ENCODE data around the gene HDAC4.

HDAC4 gene

DNA sequence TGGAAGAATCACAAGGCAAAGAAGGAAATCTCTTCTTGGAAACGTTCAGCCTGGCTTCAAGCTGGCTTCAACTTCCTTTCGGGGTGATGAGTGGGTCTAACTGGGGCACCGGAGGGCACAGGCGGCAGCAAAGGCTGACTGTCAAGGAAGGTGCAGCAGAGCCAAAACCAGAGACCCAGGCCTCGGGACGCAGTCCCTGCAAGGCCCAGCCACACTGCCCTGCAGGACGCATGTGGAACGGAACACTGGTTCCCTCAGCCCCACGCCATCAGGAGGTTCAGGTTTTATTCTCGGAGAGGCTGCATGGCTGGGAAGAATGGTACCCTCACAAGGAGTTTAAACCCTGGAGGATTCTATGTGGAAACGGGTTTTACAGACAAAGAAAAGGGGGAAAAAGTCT, 165.5 kb downstream of the HDAC4 start:
- H3K27me3 ChIP-seq (ENCODE audit: low read length), result no peaks in the 10 kb centered on the region
- H3K9me2 ChIP-seq (replicated peaks; ENCODE audit: insufficient read depth, low read length), result no peaks in the 10 kb centered on the region
- no peaks in the 10 kb centered on the region for H3K36me3 ChIP-seq (ENCODE audit: low read length)
- H3K9ac ChIP-seq (ENCODE audit: low read length), result no peak overlapping the region
- no peak overlapping the region for H3K27ac ChIP-seq (ENCODE audit: low read depth, low read length)
- no peak overlapping the region for H3K4me3 ChIP-seq (ENCODE audit: insufficient read depth, low read length, poor library complexity, severe bottlenecking)
- H4K20me1 ChIP-seq (ENCODE audit: low read depth, low read length), result 0 out of 2 replicates have a peak, but pooled peaks cover 2% of the 10 kb centered on the region
- no peaks in the 10 kb centered on the region for H3K79me2 ChIP-seq (ENCODE audit: insufficient read depth, low read length)
- H3F3A ChIP-seq (ENCODE audit: insufficient read depth), result no peaks in the 10 kb centered on the region
- TF ChIP-seq EZH2phosphoT487 (conservative IDR thresholded peaks at IDR 0.05; ENCODE audit: low read length), result no peak
- TF ChIP-seq, protein P1, sequence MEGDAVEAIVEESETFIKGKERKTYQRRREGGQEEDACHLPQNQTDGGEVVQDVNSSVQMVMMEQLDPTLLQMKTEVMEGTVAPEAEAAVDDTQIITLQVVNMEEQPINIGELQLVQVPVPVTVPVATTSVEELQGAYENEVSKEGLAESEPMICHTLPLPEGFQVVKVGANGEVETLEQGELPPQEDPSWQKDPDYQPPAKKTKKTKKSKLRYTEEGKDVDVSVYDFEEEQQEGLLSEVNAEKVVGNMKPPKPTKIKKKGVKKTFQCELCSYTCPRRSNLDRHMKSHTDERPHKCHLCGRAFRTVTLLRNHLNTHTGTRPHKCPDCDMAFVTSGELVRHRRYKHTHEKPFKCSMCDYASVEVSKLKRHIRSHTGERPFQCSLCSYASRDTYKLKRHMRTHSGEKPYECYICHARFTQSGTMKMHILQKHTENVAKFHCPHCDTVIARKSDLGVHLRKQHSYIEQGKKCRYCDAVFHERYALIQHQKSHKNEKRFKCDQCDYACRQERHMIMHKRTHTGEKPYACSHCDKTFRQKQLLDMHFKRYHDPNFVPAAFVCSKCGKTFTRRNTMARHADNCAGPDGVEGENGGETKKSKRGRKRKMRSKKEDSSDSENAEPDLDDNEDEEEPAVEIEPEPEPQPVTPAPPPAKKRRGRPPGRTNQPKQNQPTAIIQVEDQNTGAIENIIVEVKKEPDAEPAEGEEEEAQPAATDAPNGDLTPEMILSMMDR (IDR thresholded peaks at IDR 0.05; ENCODE audit: insufficient read depth, low read length, poor library complexity, severe bottlenecking), result no peak
- no peaks in the 10 kb centered on the region for H3K9me3 ChIP-seq (ENCODE audit: insufficient read depth, low read length)
- H2AFZ ChIP-seq (ENCODE audit: low read depth, low read length, severe bottlenecking), result no peak overlapping the region
- no peak overlapping the region for H3K4me2 ChIP-seq (ENCODE audit: low read depth, low read length, poor library complexity, severe bottlenecking)

GRCh38 chr2:239234191-239235175, 166.3 kb downstream of the HDAC4 start:
- Histone ChIP-seq H3K27me3 (ENCODE audit: low read length) (no peaks in the 10 kb centered on the region), H3K36me3 (ENCODE audit: low read length) (no peaks in the 10 kb centered on the region), H3K27ac (ENCODE audit: low read depth, low read length) (no peak overlapping the region), H3K4me3 (ENCODE audit: insufficient read depth, low read length, poor library complexity, severe bottlenecking) (no peak overlapping the region), H3K9me3 (ENCODE audit: insufficient read depth, low read length) (no peaks in the 10 kb centered on the region), H3K79me2 (ENCODE audit: insufficient read depth, low read length) (no peaks in the 10 kb centered on the region), H2AFZ (ENCODE audit: low read depth, low read length, severe bottlenecking) (no peak overlapping the region), H3K9me2 (replicated peaks; ENCODE audit: insufficient read depth, low read length) (no peaks in the 10 kb centered on the region), H3F3A (ENCODE audit: insufficient read depth) (no peaks in the 10 kb centered on the region), H4K20me1 (ENCODE audit: low read depth, low read length) (0 out of 2 replicates have a peak, but pooled peaks cover 2% of the 10 kb centered on the region), H3K4me2 (ENCODE audit: low read depth, low read length, poor library complexity, severe bottlenecking) (no peak overlapping the region), H3K9ac (ENCODE audit: low read length) (no peak overlapping the region)
- no peak for TF ChIP-seq EZH2phosphoT487 (conservative IDR thresholded peaks at IDR 0.05; ENCODE audit: low read length)
- TF ChIP-seq, protein P1 (IDR thresholded peaks at IDR 0.05; ENCODE audit: insufficient read depth, low read length, poor library complexity, severe bottlenecking), result no peak

DNA sequence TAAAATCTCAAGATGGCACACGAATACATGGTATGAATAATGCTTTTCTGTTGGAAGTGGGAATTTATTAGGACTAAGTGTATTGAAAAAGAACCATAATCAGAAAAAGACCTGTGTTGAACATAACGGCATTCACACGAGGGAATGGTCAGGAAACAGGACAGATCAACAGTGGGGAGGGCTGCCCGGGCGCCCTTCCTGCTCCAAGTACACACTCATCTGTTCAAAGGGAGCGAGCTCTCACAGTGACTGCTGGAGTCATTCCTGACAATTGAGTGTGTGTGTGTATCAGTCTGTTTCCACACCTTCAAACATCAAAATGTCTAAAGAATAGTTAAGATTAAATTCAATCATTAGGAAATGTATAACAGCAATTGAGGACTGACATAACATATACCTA, 167.2 kb downstream of the HDAC4 start:
- Histone ChIP-seq H3K27me3 (ENCODE audit: low read length) (no peaks in the 10 kb centered on the region), H3F3A (ENCODE audit: insufficient read depth) (no peaks in the 10 kb centered on the region), H3K9ac (ENCODE audit: low read length) (no peak overlapping the region), H3K9me2 (replicated peaks; ENCODE audit: insufficient read depth, low read length) (no peaks in the 10 kb centered on the region), H3K27ac (ENCODE audit: low read depth, low read length) (no peak overlapping the region), H3K79me2 (ENCODE audit: insufficient read depth, low read length) (no peaks in the 10 kb centered on the region), H3K4me3 (ENCODE audit: insufficient read depth, low read length, poor library complexity, severe bottlenecking) (no peak overlapping the region), H2AFZ (ENCODE audit: low read depth, low read length, severe bottlenecking) (no peak overlapping the region), H4K20me1 (ENCODE audit: low read depth, low read length) (0 out of 2 replicates have a peak, but pooled peaks cover 2% of the 10 kb centered on the region), H3K4me2 (ENCODE audit: low read depth, low read length, poor library complexity, severe bottlenecking) (no peak overlapping the region), H3K9me3 (ENCODE audit: insufficient read depth, low read length) (no peaks in the 10 kb centered on the region), H3K36me3 (ENCODE audit: low read length) (no peaks in the 10 kb centered on the region)
- TF ChIP-seq EZH2phosphoT487 (conservative IDR thresholded peaks at IDR 0.05; ENCODE audit: low read length), result no peak

GRCh38 chr2:239232195-239232578, 168.6 kb downstream of the HDAC4 start:
- Histone ChIP-seq H3K4me3 (ENCODE audit: insufficient read depth, low read length, poor library complexity, severe bottlenecking) (no peak overlapping the region), H3K9me2 (replicated peaks; ENCODE audit: insufficient read depth, low read length) (no peaks in the 10 kb centered on the region), H3K79me2 (ENCODE audit: insufficient read depth, low read length) (no peaks in the 10 kb centered on the region), H3K27ac (ENCODE audit: low read depth, low read length) (no peak overlapping the region), H2AFZ (ENCODE audit: low read depth, low read length, severe bottlenecking) (no peak overlapping the region), H3K36me3 (ENCODE audit: low read length) (no peaks in the 10 kb centered on the region), H3K4me2 (ENCODE audit: low read depth, low read length, poor library complexity, severe bottlenecking) (no peak overlapping the region), H3K27me3 (ENCODE audit: low read length) (no peaks in the 10 kb centered on the region), H4K20me1 (ENCODE audit: low read depth, low read length) (0 out of 2 replicates have a peak, but pooled peaks cover 2% of the 10 kb centered on the region), H3K9ac (ENCODE audit: low read length) (no peak overlapping the region), H3K9me3 (ENCODE audit: insufficient read depth, low read length) (no peaks in the 10 kb centered on the region), H3F3A (ENCODE audit: insufficient read depth) (no peaks in the 10 kb centered on the region)
- TF ChIP-seq, protein P1 (IDR thresholded peaks at IDR 0.05; ENCODE audit: insufficient read depth, low read length, poor library complexity, severe bottlenecking), result no peak
- no peak for TF ChIP-seq EZH2phosphoT487 (conservative IDR thresholded peaks at IDR 0.05; ENCODE audit: low read length)
